Measurements from ENCODE around the gene SLC16A12. TPM values are rescaled to one million over a fixed set of nuclear protein-coding genes. Genes with fewer than 3 reads are reported as not detected.

Gene SLC16A12
- total and polyA plus RNA-seq, 2 of the 8 experiments (the other 6 are each of a cell fraction or from before 2014, with no cell fraction given) = 1.6 to 1.9 TPM

DNA sequence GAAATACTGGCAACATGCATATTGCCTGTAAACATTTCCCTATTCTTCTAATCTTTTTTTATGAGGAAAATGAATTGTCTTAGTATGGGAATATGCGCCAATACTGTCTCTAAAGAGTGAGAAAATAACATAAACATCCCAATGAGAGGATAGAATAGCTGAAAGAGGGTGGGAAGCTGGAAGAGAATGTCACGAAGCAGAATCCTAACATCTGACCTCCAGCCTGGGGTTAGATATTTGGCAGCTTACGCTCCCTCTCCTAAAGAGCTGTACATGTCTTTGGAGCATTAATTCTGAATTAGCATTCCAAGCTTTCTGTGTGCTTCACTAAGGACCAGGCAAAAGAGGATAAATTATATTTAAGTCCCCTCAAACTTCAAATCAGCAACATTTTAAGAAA, 31.6 kb upstream of the SLC16A12 start:
- H2BK5ac ChIP-seq (ENCODE audit: low read depth, low read length) = no peak overlapping the region
- no peaks in the 10 kb centered on the region for H3K23me2 ChIP-seq (ENCODE audit: low read depth, low read length)
- H3K14ac ChIP-seq (ENCODE audit: insufficient read length) = no peak overlapping the region
- no peak overlapping the region for H2BK20ac ChIP-seq (ENCODE audit: low read length)
- H2BK12ac ChIP-seq (ENCODE audit: low read depth, low read length) = no peak overlapping the region
- no peak overlapping the region for H3K18ac ChIP-seq (ENCODE audit: extremely low read depth, low read length)
- no peak overlapping the region for H3K56ac ChIP-seq (replicated peaks; ENCODE audit: insufficient read length, low read depth, low read length)
- H4K20me1 ChIP-seq (replicated peaks in 1 of 2; ENCODE audit: control insufficient read depth in 1 of 2, insufficient read depth in 2 of 2, low read length in 2 of 2) = no peaks in the 10 kb centered on the region
- H3K79me1 ChIP-seq (ENCODE audit: low read depth, low read length) = no peaks in the 10 kb centered on the region
- H2AK5ac ChIP-seq (ENCODE audit: low read depth, low read length) = no peak overlapping the region
- H3K79me2 ChIP-seq (ENCODE audit: control insufficient read depth in 1 of 2, insufficient read depth in 2 of 2, low read length in 2 of 2) = no peaks in the 10 kb centered on the region
- H3K9ac ChIP-seq (replicated peaks in 1 of 4; ENCODE audit: extremely low read depth in 1 of 4, low read depth in 3 of 4, low read length in 3 of 4) = no peak overlapping the region
- no peak overlapping the region for H3K23ac ChIP-seq (ENCODE audit: insufficient read length)
- no peak overlapping the region for H3K4me3 ChIP-seq (ENCODE audit: extremely low read depth in 1 of 4, insufficient read depth in 2 of 4, low read depth in 3 of 4, low read length in 4 of 4)
- no peaks in the 10 kb centered on the region for H3K27me3 ChIP-seq (replicated peaks in 1 of 4; ENCODE audit: control insufficient read depth in 3 of 4, extremely low read depth in 1 of 4, insufficient read depth in 3 of 4, low read length in 3 of 4)
- 92% methylated on average over 3 of the region's 3 CpGs; no CpG with 5 or more reads in 1 of the 2 experiments for WGBS, 2 experiments (ENCODE audit: extremely low coverage in 1 of 2, insufficient coverage in 1 of 2, insufficient read length in 1 of 2, insufficient replicate concordance in 2 of 2, low coverage in 1 of 2, low lambda C conversion rate in 2 of 2, missing lambda C conversion rate in 1 of 2)
- H3K36me3 ChIP-seq (ENCODE audit: control insufficient read depth in 2 of 4, insufficient read depth in 4 of 4, low read length in 3 of 4) = no peaks in the 10 kb centered on the region
- no peak overlapping the region for H4K8ac ChIP-seq (ENCODE audit: extremely low read depth, insufficient read depth, low read length)
- H2AFZ ChIP-seq (ENCODE audit: low read length) = no peak overlapping the region
- TF ChIP-seq SIRT6 (IDR thresholded peaks at IDR 0.05; ENCODE audit: low read length) (no peak), SIN3A (conservative IDR thresholded peaks at IDR 0.05 in 1 of 2, IDR thresholded peaks at IDR 0.05 in 1 of 2; ENCODE audit: low read depth in 1 of 2, low read length in 2 of 2) (no peak), NRF1 (IDR thresholded peaks at IDR 0.05; ENCODE audit: low read depth, low read length) (no peak), ZNF274 (IDR thresholded peaks at IDR 0.05; ENCODE audit: borderline replicate concordance, extremely low read depth, low read length) (no peak), KDM5A (IDR thresholded peaks at IDR 0.05; ENCODE audit: low read length) (no peak), POLR2AphosphoS5 (IDR thresholded peaks at IDR 0.05; ENCODE audit: low read depth, low read length) (no peak), JUND (IDR thresholded peaks at IDR 0.05; ENCODE audit: low read length) (no peak), TAF7 (optimal IDR thresholded peaks at IDR 0.05; ENCODE audit: borderline replicate concordance, low read depth, low read length) (no peak), YY1 (IDR thresholded peaks at IDR 0.05; ENCODE audit: low read depth, low read length) (no peak), FOSL1 (IDR thresholded peaks at IDR 0.05; ENCODE audit: insufficient read depth, low read depth, low read length) (no peak), HDAC2 (IDR thresholded peaks at IDR 0.05; ENCODE audit: borderline replicate concordance in 1 of 2, low read depth in 2 of 2, low read length in 2 of 2) (no peak)
- no peak overlapping the region for H4K91ac ChIP-seq (replicated peaks; ENCODE audit: insufficient read length, low read length)
- ChIA-PET CTCF (ENCODE audit: partially characterized antibody) (interaction anchor here (0.6 to 2.4 kb wide), 6 partner anchors 8 to 598 kb away, joined by 3 to 8 read pairs (median 3); no protein-coding TSS in a partner anchor), POLR2A (ENCODE audit: partially characterized antibody) (no interaction called here)
- no peak overlapping the region for H3K4ac ChIP-seq (replicated peaks; ENCODE audit: insufficient read length, low read depth, low read length)
- no peak overlapping the region for H3K27ac ChIP-seq (ENCODE audit: low read depth, low read length)
- H3K4me2 ChIP-seq (ENCODE audit: insufficient read depth in 1 of 2, low read depth in 2 of 2, low read length in 2 of 2) = no peak overlapping the region
- H2BK120ac ChIP-seq (replicated peaks; ENCODE audit: low read depth, low read length) = no peak overlapping the region
- H3K9me3 ChIP-seq (ENCODE audit: insufficient read depth in 2 of 2, low read depth in 1 of 2, low read length in 1 of 2) = no peaks in the 10 kb centered on the region
- peaks cover 0 to 13% (median 2%) of the 10 kb centered on the region in 4 experiments; a peak in 3 of 7 replicates for H3K4me1 ChIP-seq (replicated peaks in 1 of 4; ENCODE audit: control insufficient read depth in 3 of 4, insufficient read depth in 4 of 4, low read length in 3 of 4)
- no peak overlapping the region for H4K5ac ChIP-seq (ENCODE audit: insufficient read length, low read depth, low read length)
- no peak for FAIRE-seq
- H2BK15ac ChIP-seq (ENCODE audit: low read length) = no peak overlapping the region
- DNase-seq (ENCODE audit: low read depth in 1 of 2, low spot score in 2 of 2) = no peak

Data from H1 (cell line).